Ishikawa (cell line): ENCODE measurements around the gene WASHC4.

Experiments
- CEBPB ChIP-seq: IDR thresholded peaks from 2 replicates; pipeline ENCODE4 v1.6.1; 2012
- CREB1 ChIP-seq: IDR thresholded peaks from 2 replicates; pipeline ENCODE4 v1.6.1; 2012; ENCODE audit warnings: low read depth
- EGR1 ChIP-seq: IDR thresholded peaks from 2 replicates; pipeline ENCODE4 v1.6.1; 2012
- EP300 ChIP-seq: IDR thresholded peaks from 2 replicates; pipeline ENCODE4 v1.6.1; 2012; ENCODE audit warnings: borderline replicate concordance
- FOXM1 ChIP-seq: IDR thresholded peaks from 2 replicates; pipeline ENCODE4 v1.6.1; 2012; ENCODE audit warnings: low read depth, borderline replicate concordance
- MAX ChIP-seq: IDR thresholded peaks from 2 replicates; pipeline ENCODE4 v1.6.1; 2012
- NFIC ChIP-seq: IDR thresholded peaks from 2 replicates; pipeline ENCODE4 v1.6.1; 2012
- RAD21 ChIP-seq: IDR thresholded peaks from 2 replicates; pipeline ENCODE4 v1.6.1; 2012; ENCODE audit warnings: low read depth
- REST ChIP-seq: IDR thresholded peaks from 2 replicates; pipeline ENCODE4 v1.6.1; 2012; ENCODE audit warnings: low read depth, mild to moderate bottlenecking
- TAF1 ChIP-seq: IDR thresholded peaks from 2 replicates; pipeline ENCODE4 v1.6.1; 2012; ENCODE audit warnings: low read depth, mild to moderate bottlenecking
- TCF12 ChIP-seq: IDR thresholded peaks from 2 replicates; pipeline ENCODE4 v1.6.1; 2012; ENCODE audit warnings: low read depth
- TEAD4 ChIP-seq: IDR thresholded peaks from 2 replicates; pipeline ENCODE4 v1.6.1; 2012
- USF1 ChIP-seq: IDR thresholded peaks from 2 replicates; pipeline ENCODE4 v1.6.1; 2012
- YY1 ChIP-seq: IDR thresholded peaks from 2 replicates; pipeline ENCODE4 v1.6.1; 2012; ENCODE audit warnings: low read depth
- ZBTB7A ChIP-seq: IDR thresholded peaks from 2 replicates; pipeline ENCODE4 v1.6.1; 2012; ENCODE audit warnings: low read depth

The WASHC4 gene

GRCh38 chr12:105156260-105156659 lies 48.7 kb downstream of the WASHC4 start:
- TF ChIP-seq TAF1 (no peak), NFIC (no peak), ZBTB7A (no peak), USF1 (no peak), YY1 (no peak), MAX (no peak), RAD21 (no peak), EGR1 (no peak), CREB1 (no peak), EP300 (no peak)

- no peak for TF ChIP-seq RAD21
- TF ChIP-seq EGR1: no peak
- no peak for TF ChIP-seq USF1
- TF ChIP-seq TCF12: no peak
- TF ChIP-seq FOXM1: no peak
- no peak for TF ChIP-seq NFIC
- no peak for TF ChIP-seq TEAD4
- TF ChIP-seq EP300: no peak
- TF ChIP-seq MAX: no peak
- no peak for TF ChIP-seq REST
- TF ChIP-seq YY1: no peak
- TF ChIP-seq ZBTB7A: no peak
Measured at GRCh38 chr12:105157606-105158005, 50.1 kb downstream of the WASHC4 start.

- TF ChIP-seq RAD21 (no peak), TCF12 (no peak), REST (no peak), TEAD4 (no peak), NFIC (no peak), YY1 (no peak), USF1 (no peak), EP300 (no peak), CREB1 (no peak), FOXM1 (no peak), EGR1 (no peak), TAF1 (no peak), ZBTB7A (no peak), CEBPB (no peak), MAX (no peak)
Measured at GRCh38 chr12:105158876-105159275, 51.3 kb downstream of the WASHC4 start.

- TF ChIP-seq TEAD4 (no peak), USF1 (no peak), TAF1 (no peak), ZBTB7A (no peak), CREB1 (no peak), TCF12 (no peak), CEBPB (no peak), EGR1 (no peak), MAX (no peak), FOXM1 (no peak)
Measured at GRCh38 chr12:105162174-105162573, 54.6 kb downstream of the WASHC4 start.

GRCh38 chr12:105164068-105164467 lies 56.5 kb downstream of the WASHC4 start:
- TF ChIP-seq EP300: no peak
- no peak for TF ChIP-seq TCF12
- TF ChIP-seq RAD21: no peak
- TF ChIP-seq TEAD4: no peak
- TF ChIP-seq REST: no peak
- TF ChIP-seq TAF1: no peak
